Measurements from ENCODE around the gene ITFG1.
"Not testable (repeated sequence)": the region's sequence is repeated elsewhere in the genome, so short reads cannot be mapped to it uniquely, and the experiment has no call there.

Gene ITFG1

DNA sequence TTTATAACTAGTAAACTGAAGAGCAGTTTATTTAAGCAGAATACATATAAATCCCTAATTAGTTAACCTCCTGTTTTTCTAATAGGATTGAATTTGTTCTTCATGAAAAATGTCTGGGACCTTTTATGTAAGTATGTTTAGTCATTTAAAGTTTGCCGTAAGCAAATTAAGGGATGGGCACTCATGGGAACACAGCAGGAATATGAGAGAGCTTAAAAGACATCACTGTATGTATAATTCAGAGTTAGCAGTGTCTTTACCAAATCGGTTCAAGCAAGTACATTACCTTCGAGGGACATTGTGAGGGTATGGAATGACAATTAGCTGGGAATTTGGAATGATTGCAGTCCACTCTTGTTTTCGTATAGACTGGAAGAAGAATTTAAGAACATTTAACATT lies 299.4 kb downstream of the ITFG1 start:
- H3K4me3 ChIP-seq (ENCODE audit: low read depth, low read length): no peak overlapping the region
- TF ChIP-seq, protein P1, sequence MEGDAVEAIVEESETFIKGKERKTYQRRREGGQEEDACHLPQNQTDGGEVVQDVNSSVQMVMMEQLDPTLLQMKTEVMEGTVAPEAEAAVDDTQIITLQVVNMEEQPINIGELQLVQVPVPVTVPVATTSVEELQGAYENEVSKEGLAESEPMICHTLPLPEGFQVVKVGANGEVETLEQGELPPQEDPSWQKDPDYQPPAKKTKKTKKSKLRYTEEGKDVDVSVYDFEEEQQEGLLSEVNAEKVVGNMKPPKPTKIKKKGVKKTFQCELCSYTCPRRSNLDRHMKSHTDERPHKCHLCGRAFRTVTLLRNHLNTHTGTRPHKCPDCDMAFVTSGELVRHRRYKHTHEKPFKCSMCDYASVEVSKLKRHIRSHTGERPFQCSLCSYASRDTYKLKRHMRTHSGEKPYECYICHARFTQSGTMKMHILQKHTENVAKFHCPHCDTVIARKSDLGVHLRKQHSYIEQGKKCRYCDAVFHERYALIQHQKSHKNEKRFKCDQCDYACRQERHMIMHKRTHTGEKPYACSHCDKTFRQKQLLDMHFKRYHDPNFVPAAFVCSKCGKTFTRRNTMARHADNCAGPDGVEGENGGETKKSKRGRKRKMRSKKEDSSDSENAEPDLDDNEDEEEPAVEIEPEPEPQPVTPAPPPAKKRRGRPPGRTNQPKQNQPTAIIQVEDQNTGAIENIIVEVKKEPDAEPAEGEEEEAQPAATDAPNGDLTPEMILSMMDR (IDR thresholded peaks at IDR 0.05; ENCODE audit: insufficient read depth, low read depth, low read length, missing control alignments): no peak
- DNase-seq (ENCODE audit: low read depth): no peak

- DNase-seq (ENCODE audit: low read depth): no peak
- no peak overlapping the region for H3K4me3 ChIP-seq (ENCODE audit: low read depth, low read length)
- TF ChIP-seq, protein P1 (IDR thresholded peaks at IDR 0.05; ENCODE audit: insufficient read depth, low read depth, low read length, missing control alignments): no peak
Measured at GRCh38 chr16:47160422-47160821, 300.4 kb downstream of the ITFG1 start.

DNA sequence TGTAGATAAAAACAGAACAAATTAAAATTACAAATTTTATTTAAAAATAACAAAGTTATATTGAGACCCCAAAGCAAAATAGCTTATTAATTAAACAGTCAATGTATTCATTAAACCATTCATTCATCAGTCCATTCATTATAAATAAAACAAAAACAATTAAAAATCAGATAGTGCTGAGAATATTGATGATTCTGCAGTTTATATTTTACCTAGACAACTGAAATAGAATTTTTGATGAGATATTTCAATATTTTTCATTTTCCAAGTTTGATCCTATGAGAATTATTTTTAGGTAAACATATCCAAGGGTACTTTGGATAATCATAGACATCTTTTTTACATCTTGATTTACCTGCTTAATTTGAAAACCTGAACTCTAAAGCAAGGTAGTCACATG lies 301.9 kb downstream of the ITFG1 start:
- TF ChIP-seq, protein P1 (IDR thresholded peaks at IDR 0.05; ENCODE audit: insufficient read depth, low read depth, low read length, missing control alignments): no peak
- H3K4me3 ChIP-seq (ENCODE audit: low read depth, low read length): no peak overlapping the region
- DNase-seq (ENCODE audit: low read depth): no peak

DNA sequence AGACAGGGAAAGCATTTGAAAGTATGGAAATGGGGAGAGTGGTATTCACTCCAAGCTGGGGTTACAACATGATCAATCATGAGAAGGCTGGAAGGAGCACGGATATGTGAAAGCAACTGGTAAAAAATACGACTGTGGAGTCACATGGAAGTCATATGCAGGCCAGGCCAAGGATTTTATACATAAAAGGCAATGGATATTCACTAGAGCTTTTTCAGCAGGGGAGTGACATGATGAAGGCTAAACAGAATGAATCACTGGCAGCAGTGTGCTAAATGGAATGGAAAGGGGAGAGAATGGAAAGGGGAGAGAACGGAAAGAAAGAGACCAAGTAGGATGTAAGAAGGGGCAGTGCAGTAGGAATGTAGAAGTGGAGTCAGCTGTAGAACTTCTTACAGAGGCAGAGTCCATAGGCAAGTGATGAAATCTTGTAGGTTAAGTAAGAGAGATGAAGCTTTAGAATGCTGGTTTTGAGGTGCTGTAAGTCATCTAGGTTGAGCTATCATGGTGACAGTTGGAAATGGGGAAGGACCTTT lies 304.1 kb downstream of the ITFG1 start:
- TF ChIP-seq, protein P1 (IDR thresholded peaks at IDR 0.05; ENCODE audit: insufficient read depth, low read depth, low read length, missing control alignments): no peak
- DNase-seq (ENCODE audit: low read depth): no peak
- H3K4me3 ChIP-seq (ENCODE audit: low read depth, low read length): no peak overlapping the region

GRCh38 chr16:47152501-47152900 lies 308.4 kb downstream of the ITFG1 start:
- H3K4me3 ChIP-seq (ENCODE audit: low read depth, low read length); DNase-seq (ENCODE audit: low read depth): not testable (repeated sequence)

GRCh38 chr16:47150067-47150466 lies 310.8 kb downstream of the ITFG1 start:
- TF ChIP-seq, protein P1 (IDR thresholded peaks at IDR 0.05; ENCODE audit: insufficient read depth, low read depth, low read length, missing control alignments): no peak
- H3K4me3 ChIP-seq (ENCODE audit: low read depth, low read length): no peak overlapping the region
- no peak for DNase-seq (ENCODE audit: low read depth)

DNA sequence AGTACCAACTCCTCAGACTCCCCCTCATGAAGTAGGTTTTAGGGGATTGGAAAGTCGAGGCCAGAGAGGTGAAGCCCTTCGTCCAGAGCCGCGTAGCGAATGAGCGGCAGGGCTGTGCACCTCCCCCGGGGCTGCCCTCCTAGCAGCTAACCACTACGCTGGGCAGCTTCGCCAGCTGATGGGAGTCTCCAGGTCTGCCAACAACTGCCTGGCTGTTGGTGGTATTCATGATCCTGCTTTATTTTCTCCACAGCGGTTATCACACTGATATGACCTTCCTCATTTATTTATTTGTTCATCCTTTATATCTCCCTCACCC lies 316.3 kb downstream of the ITFG1 start:
- DNase-seq (ENCODE audit: low read depth): no peak
- peak overlapping the region; percentile 75 for H3K4me3 ChIP-seq (ENCODE audit: low read depth, low read length)
- TF ChIP-seq, protein P1 (IDR thresholded peaks at IDR 0.05; ENCODE audit: insufficient read depth, low read depth, low read length, missing control alignments): no peak

Data from GM12865 (cell line).